ENCODE measurements around the gene SH3RF3. TPM values are rescaled to one million over a fixed set of nuclear protein-coding genes. Genes with fewer than 3 reads are reported as not detected.

The SH3RF3 gene
- total RNA-seq, 1 experiment from 2014 or later = 0.30 TPM

DNA sequence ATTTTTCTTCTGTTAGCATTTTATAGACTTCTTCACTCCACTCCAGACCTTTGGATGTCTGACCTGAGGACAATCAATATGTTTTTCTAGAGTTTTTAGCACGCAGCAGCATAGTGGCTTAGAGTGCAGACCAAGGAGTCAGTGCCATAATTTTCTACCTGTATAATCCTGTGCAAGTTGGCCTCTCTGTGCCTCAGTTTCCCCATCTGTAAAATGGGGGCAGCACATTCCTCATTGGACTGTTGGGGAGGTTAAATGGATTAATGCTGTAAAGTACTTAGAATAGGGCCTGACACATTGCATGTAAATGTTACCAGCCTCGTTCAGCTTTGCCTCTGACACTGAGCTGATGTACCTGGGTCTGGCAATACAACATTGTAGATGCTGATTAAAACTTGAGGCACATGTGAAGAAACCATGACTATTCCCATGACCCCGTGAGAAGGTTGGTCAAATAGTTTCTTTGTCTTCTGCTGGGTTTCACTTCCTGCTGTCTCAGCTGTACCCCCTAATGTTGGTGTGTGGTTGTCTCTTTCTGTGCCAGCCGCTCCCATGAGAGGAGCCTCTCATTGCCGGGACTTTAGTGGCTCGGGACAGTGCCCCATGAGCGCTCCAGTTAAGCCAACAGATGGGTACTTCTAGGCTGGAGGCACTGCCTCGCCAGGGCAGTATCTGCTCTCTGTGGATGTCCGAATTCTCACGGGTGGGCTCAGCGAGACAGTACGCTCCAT lies 125.3 kb downstream of the SH3RF3 start:
- Histone ChIP-seq H3K9me3 (replicated peaks) (no peaks in the 10 kb centered on the region), H3K27ac (no peak overlapping the region), H3K27me3 (peaks cover 9% of the 10 kb centered on the region; the same call in 1 of the 2 replicates), H3K4me1 (no peaks in the 10 kb centered on the region; the same call in 1 of the 2 replicates), H3K36me3 (no peaks in the 10 kb centered on the region), H3K4me3 (no peak overlapping the region)
- no peak for DNase-seq

DNA sequence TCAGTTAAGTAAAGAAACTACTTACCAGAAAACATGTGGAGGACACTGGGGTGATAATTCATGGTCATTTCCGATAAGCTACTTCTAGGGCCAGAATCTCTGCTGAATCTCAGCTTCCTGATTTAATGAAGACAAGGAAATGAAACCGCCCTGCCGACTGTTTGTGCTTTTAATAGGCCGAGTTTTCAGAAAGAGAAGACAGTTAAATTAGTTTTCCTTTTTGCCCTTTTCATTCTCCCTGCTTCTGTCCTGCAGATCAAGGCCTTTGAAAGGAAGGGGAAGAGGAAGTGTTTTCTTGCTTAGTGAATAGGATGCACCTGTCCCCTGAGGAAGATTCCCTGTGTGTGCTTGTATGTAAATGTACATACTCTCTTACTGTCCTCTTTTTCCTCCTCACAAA lies 126.6 kb downstream of the SH3RF3 start:
- no peak overlapping the region for H3K4me3 ChIP-seq
- no peaks in the 10 kb centered on the region; the same call in 1 of the 2 replicates for H3K4me1 ChIP-seq
- no peak for DNase-seq
- no peaks in the 10 kb centered on the region for H3K36me3 ChIP-seq
- H3K27ac ChIP-seq = no peak overlapping the region
- H3K9me3 ChIP-seq (replicated peaks) = no peaks in the 10 kb centered on the region
- peaks cover 9% of the 10 kb centered on the region; the same call in 1 of the 2 replicates for H3K27me3 ChIP-seq

DNA sequence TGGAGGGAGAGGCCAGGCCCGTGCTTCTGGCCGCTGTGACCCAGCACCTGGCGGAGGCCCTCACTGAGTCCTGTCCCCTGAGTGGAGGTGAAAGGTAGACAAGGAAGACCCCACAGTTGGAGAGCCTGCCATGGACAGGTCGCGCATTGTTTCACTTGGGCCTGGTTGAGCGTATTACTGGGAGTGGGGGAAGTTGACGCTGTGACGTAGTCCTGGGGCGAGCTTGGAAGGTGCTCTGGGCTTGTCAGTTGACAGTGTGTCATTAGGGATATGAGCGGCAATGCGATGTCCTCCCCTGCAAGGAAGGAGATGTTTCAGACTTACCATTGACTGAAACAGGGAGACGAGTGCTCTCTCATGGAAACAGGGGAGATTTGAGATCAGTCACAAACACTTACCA lies 127.1 kb downstream of the SH3RF3 start:
- Histone ChIP-seq H3K27ac (no peak overlapping the region), H3K4me3 (no peak overlapping the region)

DNA sequence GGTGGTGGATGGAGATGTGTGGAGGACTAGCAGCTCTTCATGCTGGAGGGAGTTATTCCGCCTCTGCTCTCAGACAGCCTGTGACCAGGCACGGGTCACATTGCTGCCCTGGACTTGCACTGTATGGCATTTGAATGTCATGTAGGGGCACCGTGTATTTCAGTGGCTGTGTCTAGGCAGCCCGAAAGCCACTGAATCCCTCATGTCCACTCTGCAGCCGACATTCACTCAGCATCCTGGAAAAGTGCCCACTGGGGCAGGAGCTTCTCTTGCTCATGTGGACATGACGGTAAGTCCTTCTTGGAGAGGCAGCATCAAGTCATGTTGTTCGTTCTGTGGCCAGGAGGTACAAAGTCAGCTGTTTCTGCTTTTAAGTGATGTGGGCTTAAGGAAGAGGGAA lies 127.9 kb downstream of the SH3RF3 start:
- no peak for DNase-seq
- Histone ChIP-seq H3K4me1 (no peaks in the 10 kb centered on the region; the same call in 1 of the 2 replicates), H3K4me3 (no peak overlapping the region), H3K27ac (no peak overlapping the region), H3K9me3 (replicated peaks) (no peaks in the 10 kb centered on the region), H3K27me3 (peaks cover 9% of the 10 kb centered on the region; the same call in 1 of the 2 replicates), H3K36me3 (no peaks in the 10 kb centered on the region)

More for the DNA sequence above, 127.1 kb downstream of the SH3RF3 start:
- no peaks in the 10 kb centered on the region for H3K36me3 ChIP-seq
- peaks cover 9% of the 10 kb centered on the region; the same call in 1 of the 2 replicates for H3K27me3 ChIP-seq
- no peaks in the 10 kb centered on the region; the same call in 1 of the 2 replicates for H3K4me1 ChIP-seq
- no peaks in the 10 kb centered on the region for H3K9me3 ChIP-seq (replicated peaks)
- no peak for DNase-seq

DNA sequence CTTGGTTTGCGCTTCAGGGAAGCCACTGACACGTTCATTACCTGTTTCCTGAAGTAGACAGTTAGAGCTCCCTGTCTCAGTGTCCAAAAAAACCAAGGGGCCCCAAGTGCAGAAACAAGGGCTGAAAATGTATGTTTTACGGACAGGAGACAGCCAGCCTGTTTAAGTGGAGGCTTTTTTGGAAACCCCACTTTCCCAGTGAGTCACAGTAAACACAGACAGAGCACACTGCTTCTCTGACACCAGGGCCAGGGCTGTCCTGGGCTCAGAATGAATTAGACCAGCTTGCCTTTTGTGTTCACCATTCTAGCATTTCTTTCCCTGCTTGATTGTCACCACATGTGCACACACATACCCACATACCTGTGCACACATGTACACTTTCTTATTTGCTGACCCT lies 128.6 kb downstream of the SH3RF3 start:
- H3K4me1 ChIP-seq = no peaks in the 10 kb centered on the region; the same call in 1 of the 2 replicates
- DNase-seq = no peak
- H3K9me3 ChIP-seq (replicated peaks) = no peaks in the 10 kb centered on the region
- no peak overlapping the region for H3K27ac ChIP-seq
- peaks cover 9% of the 10 kb centered on the region; the same call in 1 of the 2 replicates for H3K27me3 ChIP-seq
- no peak overlapping the region for H3K4me3 ChIP-seq
- no peaks in the 10 kb centered on the region for H3K36me3 ChIP-seq

DNA sequence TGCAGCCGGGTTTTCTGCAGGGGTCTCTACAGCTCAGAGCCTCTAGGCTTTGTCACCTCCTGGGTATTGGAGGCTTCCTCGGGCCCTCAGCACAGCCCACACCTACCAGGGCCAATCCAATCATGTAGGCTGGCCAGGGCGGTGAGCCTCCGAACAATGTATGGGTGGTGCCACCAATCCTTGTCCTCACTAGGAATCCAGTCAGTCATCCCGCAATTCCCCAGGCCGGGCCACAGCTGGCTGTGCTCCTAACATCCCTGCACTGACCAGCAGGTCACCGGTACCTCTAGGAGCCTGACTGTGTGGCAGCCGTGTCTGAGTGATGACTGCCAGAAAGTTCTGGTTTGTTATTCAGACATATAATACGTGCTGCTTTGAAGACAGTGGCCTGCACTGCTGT lies 129.4 kb downstream of the SH3RF3 start:
- H3K4me3 ChIP-seq = no peak overlapping the region
- H3K27ac ChIP-seq = no peak overlapping the region
- no peaks in the 10 kb centered on the region for H3K36me3 ChIP-seq
- no peaks in the 10 kb centered on the region; the same call in 1 of the 2 replicates for H3K4me1 ChIP-seq
- DNase-seq = no peak
- H3K9me3 ChIP-seq (replicated peaks) = no peaks in the 10 kb centered on the region
- peaks cover 9% of the 10 kb centered on the region; the same call in 1 of the 2 replicates for H3K27me3 ChIP-seq

DNA sequence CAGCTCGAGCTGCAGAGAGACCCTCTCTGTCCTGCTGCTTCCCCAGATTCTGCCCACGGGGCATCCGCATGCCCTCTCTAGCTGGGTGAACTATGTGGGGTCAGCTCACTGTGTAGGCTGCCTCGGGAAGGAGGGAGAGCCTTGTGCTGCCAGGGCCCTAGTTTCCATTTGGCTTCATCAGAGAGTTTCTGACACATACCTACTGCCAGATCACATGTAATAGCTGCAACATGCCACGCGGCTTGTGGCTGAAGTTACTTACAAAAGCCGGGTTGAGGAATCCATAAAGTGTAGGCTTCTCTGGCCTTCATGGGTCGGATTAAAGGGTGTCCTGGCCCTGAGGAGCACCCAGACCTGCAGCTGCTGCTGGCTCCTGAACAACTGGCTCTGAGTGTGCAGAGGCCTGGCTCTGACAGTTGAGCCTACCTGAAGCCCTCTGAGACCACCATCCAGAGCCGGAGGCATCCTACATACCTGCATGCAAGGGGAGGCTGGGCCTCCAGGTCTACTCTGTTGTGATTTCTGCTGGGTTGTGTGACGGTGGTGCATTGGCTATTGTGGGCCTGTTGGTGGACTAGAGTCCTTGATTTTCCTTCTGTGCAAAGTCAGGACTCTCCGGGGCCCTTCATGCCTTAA lies 130.0 kb downstream of the SH3RF3 start:
- DNase-seq = no peak
- Histone ChIP-seq H3K27ac (no peak overlapping the region), H3K4me1 (no peaks in the 10 kb centered on the region; the same call in 1 of the 2 replicates)

DNA sequence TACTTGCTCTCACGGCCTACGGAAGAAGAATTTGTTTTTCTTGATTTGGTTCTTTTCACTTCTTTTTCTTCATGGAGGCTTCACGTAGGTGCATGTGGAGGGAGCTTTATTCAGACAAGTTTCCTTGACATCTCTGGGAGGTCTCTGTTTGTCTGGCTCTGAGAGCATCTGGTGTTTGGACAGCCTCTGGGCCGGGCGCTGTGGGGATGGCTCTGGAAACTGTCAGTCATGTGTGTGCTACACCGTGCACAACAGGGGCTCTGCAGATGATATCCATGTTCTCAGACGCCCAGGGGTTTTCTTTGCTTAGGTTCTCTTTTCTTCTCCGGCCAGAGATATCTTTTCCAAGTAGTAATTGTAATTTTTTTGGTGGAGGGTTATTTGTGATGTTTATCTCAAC lies 130.7 kb downstream of the SH3RF3 start:
- no peak overlapping the region for H3K4me3 ChIP-seq
- H3K36me3 ChIP-seq = no peaks in the 10 kb centered on the region
- H3K27ac ChIP-seq = no peak overlapping the region
- no peaks in the 10 kb centered on the region; the same call in 1 of the 2 replicates for H3K4me1 ChIP-seq
- H3K9me3 ChIP-seq (replicated peaks) = no peaks in the 10 kb centered on the region
- H3K27me3 ChIP-seq = peaks cover 9% of the 10 kb centered on the region; the same call in 1 of the 2 replicates
- no peak for DNase-seq

More for the DNA sequence above, 130.0 kb downstream of the SH3RF3 start:
- Histone ChIP-seq H3K9me3 (replicated peaks) (no peaks in the 10 kb centered on the region), H3K4me3 (no peak overlapping the region), H3K36me3 (no peaks in the 10 kb centered on the region), H3K27me3 (peaks cover 9% of the 10 kb centered on the region; the same call in 1 of the 2 replicates)

DNA sequence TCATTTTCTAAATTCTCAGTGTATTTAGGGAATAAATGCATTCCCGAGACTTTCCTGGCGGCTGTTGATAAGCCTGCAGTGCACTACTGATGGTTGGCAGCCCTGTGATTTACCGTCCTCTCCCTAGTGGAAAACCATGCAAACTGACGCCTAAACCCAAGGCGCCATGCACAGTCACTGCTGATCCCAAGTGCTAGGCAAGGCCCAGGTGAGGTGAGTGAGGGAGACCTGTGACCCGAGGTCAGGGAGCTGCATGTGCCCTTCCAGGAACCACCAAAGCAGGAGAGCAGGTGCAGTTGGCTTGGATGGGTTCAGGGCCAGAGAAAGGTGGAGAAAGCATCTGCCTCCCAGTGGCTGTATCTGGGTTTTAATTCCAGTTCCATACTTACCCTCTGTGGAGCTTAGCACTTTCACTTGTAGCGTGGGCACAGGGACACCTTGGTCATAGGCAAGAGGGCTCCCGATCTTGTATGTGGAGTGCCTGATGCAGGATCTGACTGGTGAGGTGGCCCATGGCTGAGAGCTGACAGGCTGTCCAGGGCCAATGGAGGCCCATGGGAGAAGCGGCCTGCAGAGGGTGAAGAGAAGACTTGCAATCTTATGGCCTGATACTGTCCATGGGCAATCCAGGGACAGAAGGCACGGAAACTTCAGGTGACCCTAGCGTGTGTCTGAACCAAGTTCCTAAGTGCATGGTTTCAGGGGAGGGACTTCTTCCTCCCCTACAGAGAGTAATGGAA lies 131.3 kb downstream of the SH3RF3 start:
- peaks cover 2% of the 10 kb centered on the region; the same call in 1 of the 2 replicates for H3K4me1 ChIP-seq
- no peaks in the 10 kb centered on the region for H3K9me3 ChIP-seq (replicated peaks)
- no peak for DNase-seq
- peaks cover 9% of the 10 kb centered on the region; the same call in 1 of the 2 replicates for H3K27me3 ChIP-seq
- H3K36me3 ChIP-seq = no peaks in the 10 kb centered on the region
- no peak overlapping the region for H3K27ac ChIP-seq
- H3K4me3 ChIP-seq = no peak overlapping the region

DNA sequence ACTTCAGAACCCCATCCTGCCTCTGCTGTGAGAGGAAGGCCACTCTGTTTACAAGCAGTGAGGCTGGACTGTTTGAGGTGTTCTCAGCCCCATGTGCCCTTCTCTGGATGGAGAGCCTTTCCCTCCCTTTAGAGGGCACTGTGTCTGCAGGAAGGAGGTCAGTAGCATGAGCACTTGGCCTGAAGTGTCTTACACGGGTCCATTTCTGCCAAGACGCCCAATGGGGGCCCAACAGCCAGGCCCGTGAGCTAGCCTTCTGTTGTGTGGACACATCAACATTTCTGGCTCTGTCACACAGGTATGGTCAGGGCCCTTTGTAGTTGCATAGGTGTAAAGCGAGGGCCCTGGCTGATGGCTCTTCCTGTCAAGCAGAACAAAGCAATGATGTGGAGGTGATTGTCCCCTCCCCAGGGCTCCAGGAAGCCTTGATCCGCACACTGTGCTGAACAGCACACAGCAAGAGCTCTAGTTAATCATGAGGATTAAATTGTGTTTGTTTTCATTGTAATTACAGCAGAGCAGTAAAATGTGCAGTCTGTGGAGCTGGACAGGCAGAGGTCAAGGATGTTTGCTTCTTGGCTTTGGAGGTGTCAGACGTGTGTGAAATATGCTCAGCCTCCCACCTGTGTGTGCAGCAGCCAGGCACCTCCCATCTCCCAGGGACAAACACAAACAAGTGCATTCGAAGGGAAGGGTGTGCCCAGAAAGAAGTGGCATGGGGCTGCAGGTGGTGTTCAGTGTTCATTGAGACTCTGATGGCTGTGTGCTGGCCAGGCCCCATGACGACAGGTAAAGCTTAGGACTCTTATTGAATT lies 132.1 kb downstream of the SH3RF3 start:
- DNase-seq = peak in 1 of 2 experiments; percentile 23
- peaks cover 9% of the 10 kb centered on the region; the same call in 1 of the 2 replicates for H3K27me3 ChIP-seq
- H3K9me3 ChIP-seq (replicated peaks) = no peaks in the 10 kb centered on the region
- no peak overlapping the region for H3K27ac ChIP-seq
- no peaks in the 10 kb centered on the region for H3K36me3 ChIP-seq
- peaks cover 3% of the 10 kb centered on the region; the same call in 1 of the 2 replicates for H3K4me1 ChIP-seq
- no peak overlapping the region for H3K4me3 ChIP-seq

DNA sequence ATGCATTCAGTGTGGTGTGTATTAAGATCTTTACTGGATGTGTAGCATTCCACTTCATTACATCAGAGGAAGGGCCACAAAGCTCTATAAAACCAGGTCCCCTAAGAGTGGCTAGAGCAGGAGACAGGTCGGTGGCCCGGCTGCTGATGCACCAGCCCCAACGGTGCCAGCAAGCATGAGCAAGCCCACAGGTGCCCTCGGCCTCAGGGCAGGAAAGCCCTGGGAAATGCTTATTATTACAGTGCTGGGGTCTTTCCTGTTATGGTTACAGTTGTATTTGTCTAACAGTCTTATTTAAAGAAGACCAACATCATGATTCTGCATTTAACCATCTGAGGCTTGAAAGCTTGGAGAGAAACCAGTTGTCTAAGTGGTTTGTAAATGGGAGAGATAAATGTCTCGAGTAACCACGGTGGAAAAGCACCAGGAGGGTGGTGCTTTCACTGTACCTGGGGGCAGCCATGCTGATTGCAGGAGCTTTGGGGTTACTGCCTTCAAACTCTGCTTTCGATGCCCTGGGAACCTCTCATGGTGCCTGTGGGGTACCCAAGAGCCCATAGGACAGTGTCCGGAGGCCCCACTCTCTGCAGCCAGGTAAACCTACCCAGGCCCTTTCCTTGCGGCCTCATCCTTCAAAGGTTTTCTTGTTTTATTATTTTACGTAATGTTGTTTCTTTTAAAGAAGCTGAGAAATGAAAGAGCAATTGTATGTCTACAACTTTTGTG lies 133.1 kb downstream of the SH3RF3 start:
- Histone ChIP-seq H3K36me3 (no peaks in the 10 kb centered on the region), H3K4me1 (peaks cover 3% of the 10 kb centered on the region; the same call in 1 of the 2 replicates), H3K27ac (no peak overlapping the region), H3K9me3 (replicated peaks) (no peaks in the 10 kb centered on the region), H3K4me3 (no peak overlapping the region), H3K27me3 (peaks cover 6% of the 10 kb centered on the region; the same call in 1 of the 2 replicates)
- DNase-seq = no peak

DNA sequence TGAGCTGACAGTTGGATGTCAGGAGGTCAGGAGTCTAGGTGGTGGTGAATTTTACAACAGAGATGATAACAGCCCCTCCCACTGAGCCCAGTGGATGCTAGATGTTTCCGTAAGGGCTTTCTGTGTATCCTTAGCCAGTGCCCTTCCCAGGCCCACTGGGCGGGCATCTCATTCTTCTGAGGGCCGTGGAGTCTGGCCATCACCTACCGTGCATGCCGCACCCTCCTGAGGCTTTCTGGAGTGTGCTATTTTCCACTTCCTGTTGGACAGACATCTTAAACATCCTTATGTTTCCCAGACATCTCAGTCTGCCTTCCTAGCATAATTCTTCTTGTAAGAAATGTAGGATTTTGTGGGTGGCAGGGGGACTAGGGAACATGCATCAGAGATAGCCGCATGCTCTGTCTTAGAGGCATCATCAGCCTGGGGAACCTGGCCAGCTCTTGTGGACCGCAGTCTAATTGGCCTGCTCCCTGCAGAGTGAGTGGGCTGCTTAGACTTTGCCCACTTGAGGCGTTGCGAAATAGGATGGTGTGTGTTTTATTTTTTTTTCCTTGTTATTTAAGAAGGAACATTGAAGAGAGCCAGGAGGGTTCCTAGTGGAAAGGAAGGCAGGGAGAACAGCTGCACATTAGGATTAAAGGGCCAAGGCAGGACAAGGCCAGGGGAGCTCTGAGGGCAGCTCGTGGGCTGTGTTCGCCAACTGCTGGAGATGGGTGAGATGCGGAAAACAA lies 135.8 kb downstream of the SH3RF3 start:
- Histone ChIP-seq H3K36me3 (no peaks in the 10 kb centered on the region), H3K4me1 (peaks cover 3% of the 10 kb centered on the region; the same call in 1 of the 2 replicates), H3K4me3 (no peak overlapping the region), H3K9me3 (replicated peaks) (no peaks in the 10 kb centered on the region), H3K27ac (no peak overlapping the region), H3K27me3 (no peaks in the 10 kb centered on the region)
- peak; percentile 17 to 54 for DNase-seq

DNA sequence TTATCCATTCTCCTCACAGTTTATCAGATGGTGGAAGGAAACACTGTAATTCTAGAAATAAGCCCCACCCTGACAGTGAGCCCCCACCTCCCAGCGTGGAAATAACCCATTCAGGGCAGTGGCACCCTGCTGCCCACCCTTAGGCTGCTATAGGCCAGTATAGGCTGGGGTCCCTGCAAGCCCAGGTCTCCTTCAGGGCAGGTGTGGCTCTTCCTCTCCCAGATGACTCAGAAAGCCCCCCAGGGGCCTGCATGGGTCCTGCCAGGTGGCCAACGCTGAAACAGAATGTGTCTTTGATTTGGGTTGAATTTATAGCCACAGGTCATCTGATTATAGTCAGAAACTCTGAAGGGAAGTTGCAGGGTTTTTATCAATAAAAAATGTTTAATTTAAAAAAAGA lies 136.4 kb downstream of the SH3RF3 start:
- H3K4me3 ChIP-seq = no peak overlapping the region

More for the DNA sequence above, 136.4 kb downstream of the SH3RF3 start:
- DNase-seq = no peak
- no peak overlapping the region for H3K27ac ChIP-seq
- peaks cover 3% of the 10 kb centered on the region; the same call in 1 of the 2 replicates for H3K4me1 ChIP-seq
- no peaks in the 10 kb centered on the region for H3K9me3 ChIP-seq (replicated peaks)
- H3K36me3 ChIP-seq = no peaks in the 10 kb centered on the region
- no peaks in the 10 kb centered on the region for H3K27me3 ChIP-seq
